Ovary (tissue), 9 donors: ENCODE results near the gene AKR1B1. TPM values are rescaled to one million over a fixed set of nuclear protein-coding genes. Genes with fewer than 3 reads are reported as not detected.

Experiments
- DNase-seq, 5 donors: peaks; one replicate each; pipeline ENCODE4 v3.0.0-alpha.2; 2019 to 2020
- H3K27ac ChIP-seq, 2 donors: fragments of 200-600 bp; one replicate each; pipeline versions ENCODE4 v1.5.1 to v1.8.0; 2019 to 2022
- H3K27me3 ChIP-seq: fragments of 200-600 bp; one replicate; pipeline ENCODE4 v1.8.0; 2022
- H3K36me3 ChIP-seq: fragments of 200-600 bp; sonication (generic); one replicate; pipeline ENCODE4 v1.5.1; 2019
- H3K4me1 ChIP-seq: one replicate; pipeline ENCODE4 v1.8.1; 2013; ENCODE audit warnings: mild to moderate bottlenecking, moderate library complexity; ENCODE audit not compliant: insufficient read depth
- H3K4me3 ChIP-seq: fragments of 200-600 bp; sonication (generic); one replicate; pipeline ENCODE4 v1.5.1; 2017
- H3K9me3 ChIP-seq, 2 donors: fragments of 200-600 bp in 1 of 2; sonication (generic) in 1 of 2; one replicate each; pipeline versions ENCODE4 v1.5.1 to v1.8.1; 2013 to 2019; ENCODE audit warnings: mild to moderate bottlenecking in 1 of 2, moderate library complexity in 1 of 2
- EP300 ChIP-seq: sonication (generic); formaldehyde crosslinking; IDR thresholded peaks from one replicate; pipeline ENCODE4 v1.6.1; 2017; ENCODE audit warnings: antibody characterized with exemption
- POLR2A ChIP-seq: fragments of 450-650 bp; IDR thresholded peaks from one replicate; pipeline ENCODE4 v1.6.1; 2017; ENCODE audit warnings: antibody characterized with exemption, mild to moderate bottlenecking, moderate library complexity
- WGBS, 3 donors: extraction: QIAGEN DNeasy Blood & Tissue Kit in 1 of 3; methylation state at CpG; one replicate each; pipeline versions ENCODE4 v1.1.5 to v1.1.7; 2013 to 2017; 5-methylcytosine and 5-hydroxymethylcytosine counted together
- intact Hi-C, 4 donors: fragments of 100-400 bp; cut with DNase I; formaldehyde crosslinking; loops; one replicate each; pipeline versions ENCODE4 v1.11.0 to v1.15.1; 2022 to 2023
- polyA plus RNA-seq, 2 donors: library from polyadenylated mRNA; stranded (reverse); fragments of 200-250 nt in 1 of 2; fragments of 350-450 nt in 1 of 2; fragmentation: Illumina TruSeq in 1 of 2; extraction: RNeasy Lipid Tissue Mini Kit (QIAGEN cat#74804) in 1 of 2; gene quantifications; one replicate each; pipeline ENCODE4 v1.2.3, GENCODE V29; 2013 to 2014
- total RNA-seq, 7 donors: library from RNA; depleted of rRNA in 2 of 7; stranded (reverse); fragments of >200 nt in 2 of 7; fragmentation: NEBNext Ultra II Directional in 3 of 7; extraction: Animal tissue kit (Norgen Biotek cat#: 25700) in 3 of 7; gene quantifications; one replicate each; pipeline versions ENCODE4 v1.1.0 to v1.2.4, GENCODE V29; 2016 to 2023
- TF ChIP-seq, protein P1 (sequence below), 3 donors: fragments of 450-650 bp in 2 of 3; fragments of 200-600 bp in 1 of 3; IDR thresholded peaks; one replicate each; pipeline versions ENCODE4 v1.5.1 to v1.8.0; 2016 to 2022; ENCODE audit warnings: antibody characterized with exemption in 3 of 3, mild to moderate bottlenecking in 1 of 3
- donor health status: DM: no; HTN: no; CAD: no; lungs with moderate emphysema.
- donor health status: DM: no; HTN: no; CAD: no.
- donor health status: Bipolar disorder and iron deficiency.
- donor health status: DM: yes; HTN: yes; CAD: no.
- donor health status: DM: no; HTN: no; CAD: no.
- donor health status: DM: yes; HTN: yes; CAD: no.

The AKR1B1 gene
- total and polyA plus RNA-seq, 9 donors = 39.3 to 133 (median 80.8) TPM

DNA sequence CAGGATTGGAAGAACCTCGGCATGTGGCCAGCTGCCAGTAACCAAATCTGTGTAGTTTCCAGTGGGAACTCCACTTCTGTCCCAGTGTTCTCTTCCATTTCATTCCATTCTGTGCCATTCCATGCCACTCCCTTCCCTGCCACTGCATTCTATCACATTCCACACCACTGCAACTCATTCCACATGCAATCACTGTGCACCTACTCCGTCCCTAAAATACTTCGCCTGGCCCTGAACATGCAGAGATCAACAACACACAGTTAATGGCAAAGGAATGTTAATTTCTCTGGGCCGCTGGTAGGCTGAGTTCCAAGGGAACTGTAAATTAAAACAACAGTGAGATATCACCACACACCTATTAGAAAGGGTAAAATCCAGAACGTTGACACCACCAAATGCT lies 64.8 kb downstream of the AKR1B1 start:
- H3K27me3 ChIP-seq = no peaks in the 10 kb centered on the region
- intact Hi-C loops = no loop called here
- no peak overlapping the region for H3K4me3 ChIP-seq
- WGBS, 3 donors = 24 to 46% (median 29%) methylated on average over 5 of the region's 5 CpGs
- TF ChIP-seq EP300 = no peak
- no peak for TF ChIP-seq POLR2A
- TF ChIP-seq, protein P1, sequence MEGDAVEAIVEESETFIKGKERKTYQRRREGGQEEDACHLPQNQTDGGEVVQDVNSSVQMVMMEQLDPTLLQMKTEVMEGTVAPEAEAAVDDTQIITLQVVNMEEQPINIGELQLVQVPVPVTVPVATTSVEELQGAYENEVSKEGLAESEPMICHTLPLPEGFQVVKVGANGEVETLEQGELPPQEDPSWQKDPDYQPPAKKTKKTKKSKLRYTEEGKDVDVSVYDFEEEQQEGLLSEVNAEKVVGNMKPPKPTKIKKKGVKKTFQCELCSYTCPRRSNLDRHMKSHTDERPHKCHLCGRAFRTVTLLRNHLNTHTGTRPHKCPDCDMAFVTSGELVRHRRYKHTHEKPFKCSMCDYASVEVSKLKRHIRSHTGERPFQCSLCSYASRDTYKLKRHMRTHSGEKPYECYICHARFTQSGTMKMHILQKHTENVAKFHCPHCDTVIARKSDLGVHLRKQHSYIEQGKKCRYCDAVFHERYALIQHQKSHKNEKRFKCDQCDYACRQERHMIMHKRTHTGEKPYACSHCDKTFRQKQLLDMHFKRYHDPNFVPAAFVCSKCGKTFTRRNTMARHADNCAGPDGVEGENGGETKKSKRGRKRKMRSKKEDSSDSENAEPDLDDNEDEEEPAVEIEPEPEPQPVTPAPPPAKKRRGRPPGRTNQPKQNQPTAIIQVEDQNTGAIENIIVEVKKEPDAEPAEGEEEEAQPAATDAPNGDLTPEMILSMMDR (IDR thresholded peaks at IDR 0.05) = no peak
- no peaks in the 10 kb centered on the region for H3K36me3 ChIP-seq
- no peak for DNase-seq
- H3K9me3 ChIP-seq = no peaks in the 10 kb centered on the region
- H3K4me1 ChIP-seq = peaks cover 3% of the 10 kb centered on the region
- H3K27ac ChIP-seq = no peak overlapping the region

Other genes with a start within 250 kb of the AKR1B1 start
- gene SLC35B4, start 142.2 kb downstream of the AKR1B1 start, total RNA-seq = 10 to 100 TPM in 5 of 7 donors, 1 to 10 TPM in 2; 3.9 to 25.7 (median 15.7) TPM
- 10 to 100 TPM in 1 of 2 donors, 1 to 10 TPM in 1; 4.6 to 22.5 TPM for gene SLC35B4, start 142.2 kb downstream of the AKR1B1 start, polyA plus RNA-seq
- gene AKR1B10, start 68.5 kb upstream of the AKR1B1 start, total RNA-seq = 1 to 10 TPM in 2 of 7 donors, under 1 TPM in 2, not detected in 3; 0.71 to 2.0 (median 1.1) TPM
- under 1 TPM in 1 of 2 donors, not detected in 1; 0.42 TPM for gene AKR1B10, start 68.5 kb upstream of the AKR1B1 start, polyA plus RNA-seq
- under 1 TPM in 1 of 7 donors, not detected in 6; 0.22 TPM for gene AKR1B15, start 90.0 kb upstream of the AKR1B1 start, total RNA-seq
- not detected for gene AKR1B15, start 90.0 kb upstream of the AKR1B1 start, polyA plus RNA-seq
- 10 to 100 TPM in 1 of 7 donors, 1 to 10 TPM in 6; 6.5 to 12.1 (median 8.8) TPM for gene BPGM, start 187.8 kb upstream of the AKR1B1 start, total RNA-seq
- 10 to 100 TPM in 1 of 2 donors, 1 to 10 TPM in 1; 9.7 to 18.1 TPM for gene BPGM, start 187.8 kb upstream of the AKR1B1 start, polyA plus RNA-seq